Islet of Langerhans (tissue), 1 donor: ENCODE results near the gene ISM2.

Experiments used
- FAIRE-seq: peaks from one replicate; lab custom pipeline; 2011; peaks lifted over from hg19 to GRCh38; lab: Jason Lieb, UNC

The ISM2 gene

GRCh38 chr14:77507762-77508161, 9.1 kb upstream of the ISM2 start:
- no peak for FAIRE-seq

- FAIRE-seq: no peak
Observed at GRCh38 chr14:77505031-77505430, 6.4 kb upstream of the ISM2 start.

DNA sequence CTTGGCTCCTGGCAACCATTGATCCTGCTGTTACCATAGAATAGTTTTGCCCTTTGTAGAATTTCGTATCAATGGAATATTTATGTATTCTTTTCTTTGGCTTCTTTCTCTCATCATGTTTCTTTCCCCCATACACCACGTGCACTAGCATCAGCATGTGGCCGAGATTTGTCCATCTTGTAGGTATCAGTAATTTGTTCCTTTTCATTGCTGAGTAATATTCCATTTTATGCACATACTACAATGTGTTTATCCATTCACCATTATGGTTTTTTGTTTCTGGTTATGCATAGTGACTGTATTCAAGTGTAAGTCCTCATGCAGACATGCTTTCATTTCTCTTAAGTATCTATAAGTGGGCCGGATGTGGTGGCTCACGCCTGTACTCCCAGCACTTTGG, 4.5 kb upstream of the ISM2 start:
- FAIRE-seq: no peak

- FAIRE-seq: no peak
Observed at GRCh38 chr14:77502109-77502782, 3.6 kb upstream of the ISM2 start.

DNA sequence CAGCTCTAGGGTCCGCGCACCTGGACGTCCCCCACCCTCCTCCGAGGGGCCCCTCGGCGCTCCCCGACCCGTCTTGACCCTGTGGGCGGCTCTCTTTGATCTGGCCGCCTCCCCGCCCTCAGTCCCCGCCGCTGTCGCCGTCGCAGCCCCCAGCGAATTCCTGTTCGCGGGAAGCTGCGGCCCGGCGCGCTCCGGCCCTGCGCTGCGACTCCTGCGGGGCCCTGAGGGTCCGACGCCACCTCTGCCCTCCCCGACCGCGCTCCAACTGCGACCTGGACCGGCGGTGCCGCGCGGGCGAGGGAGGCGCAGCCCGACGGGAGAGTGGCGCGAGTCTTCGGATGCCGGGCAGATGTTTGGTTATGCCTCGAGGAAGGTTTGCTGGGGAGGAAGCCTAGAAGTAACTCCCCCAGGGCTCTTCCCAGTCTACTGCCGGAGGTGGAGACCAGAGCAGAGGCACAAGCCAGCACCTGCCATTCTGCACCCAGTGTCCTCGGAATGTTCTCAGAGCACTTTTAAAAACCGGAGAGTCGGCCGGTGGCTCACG, 440 bp upstream of the ISM2 start:
- no peak for FAIRE-seq

GRCh38 chr14:77495334-77495733, 3.3 kb downstream of the ISM2 start:
- FAIRE-seq: no peak

- no peak for FAIRE-seq
Observed at GRCh38 chr14:77491056-77491455, 7.6 kb downstream of the ISM2 start.

- FAIRE-seq: no peak
Observed at GRCh38 chr14:77490347-77490986, 8.1 kb downstream of the ISM2 start.

- FAIRE-seq: no peak
Observed at GRCh38 chr14:77489041-77489440, 9.6 kb downstream of the ISM2 start.

DNA sequence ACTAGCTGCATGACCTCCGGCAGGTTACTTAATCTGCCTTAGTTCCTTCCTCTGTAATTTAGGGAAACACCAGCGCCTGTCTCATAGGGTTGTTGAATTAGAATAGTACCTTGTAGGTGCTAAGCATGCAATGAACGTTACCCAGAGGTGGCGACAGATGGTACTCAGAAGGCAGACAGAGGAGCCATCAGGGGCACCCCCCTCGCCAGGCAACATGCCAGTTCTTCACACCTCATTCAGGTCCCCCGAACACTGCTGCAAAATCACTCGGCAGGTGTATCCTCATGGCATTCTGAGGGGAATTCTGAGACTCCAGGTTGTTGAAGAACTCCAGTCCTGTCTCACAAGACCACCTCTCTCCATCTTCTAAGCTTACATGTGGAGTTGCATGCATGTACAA, 10.1 kb downstream of the ISM2 start:
- FAIRE-seq: no peak

GRCh38 chr14:77485901-77486678, 12.5 kb downstream of the ISM2 start:
- no peak for FAIRE-seq

GRCh38 chr14:77485256-77485655, 13.4 kb downstream of the ISM2 start:
- no peak for FAIRE-seq

GRCh38 chr14:77482422-77482821, 16.2 kb downstream of the ISM2 start:
- FAIRE-seq: no peak

- no peak for FAIRE-seq
Observed at GRCh38 chr14:77478796-77479195, 19.8 kb downstream of the ISM2 start.

DNA sequence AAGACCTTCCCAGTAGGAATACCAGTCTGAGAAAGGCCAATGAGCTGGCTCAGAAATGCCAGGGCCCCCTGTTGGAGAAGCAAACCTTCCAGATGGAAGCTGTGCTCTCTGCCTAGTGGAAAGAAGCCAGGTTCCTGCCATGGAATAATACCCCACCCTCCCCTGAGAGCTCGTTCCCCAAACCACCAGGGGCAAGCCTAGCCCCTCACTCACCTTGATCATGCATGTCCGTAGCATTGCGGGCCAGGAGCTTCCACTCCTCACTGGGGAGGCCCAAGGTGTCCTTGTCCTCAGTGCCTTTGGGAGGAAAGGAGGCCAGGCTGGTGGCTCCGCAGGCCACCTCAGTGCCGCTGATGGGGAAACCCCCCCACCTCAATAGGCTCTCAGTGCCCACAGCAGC, 20.6 kb downstream of the ISM2 start:
- no peak for FAIRE-seq

DNA sequence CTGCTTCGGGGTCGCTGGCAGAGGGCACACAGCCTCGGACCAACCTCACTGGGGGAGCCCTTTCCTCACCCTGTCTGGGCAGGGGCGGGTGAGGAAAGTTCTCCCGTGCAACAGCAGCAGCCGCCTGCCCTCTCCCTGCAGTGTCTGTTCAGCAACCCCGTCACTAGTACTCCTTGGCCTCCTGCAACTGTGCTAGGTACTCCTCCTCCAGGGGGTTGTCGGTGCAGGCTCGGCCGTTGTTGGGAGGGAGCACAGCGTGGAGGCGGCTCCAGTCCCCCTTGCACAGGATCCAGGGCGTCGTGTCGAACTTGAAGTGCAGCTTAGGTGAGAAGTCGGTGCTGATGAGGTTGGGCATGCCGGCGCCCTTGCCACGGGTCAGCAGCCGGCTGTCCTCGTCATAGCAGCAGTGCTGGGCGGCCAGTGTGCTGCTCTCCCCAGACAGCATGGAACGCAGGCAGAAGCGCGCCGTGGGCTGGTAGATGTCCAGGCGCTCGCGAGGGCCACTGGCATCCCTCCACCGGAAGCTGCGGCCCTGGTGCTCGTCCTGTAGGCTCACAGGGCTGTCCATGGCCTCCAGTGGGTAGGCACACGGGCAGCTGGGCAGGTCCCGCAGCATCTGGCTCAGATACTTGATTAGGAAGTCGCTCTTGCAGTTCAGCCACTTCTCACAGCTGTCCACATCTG, 23.0 kb downstream of the ISM2 start:
- no peak for FAIRE-seq

- no peak for FAIRE-seq
Observed at GRCh38 chr14:77474479-77475177, 24.0 kb downstream of the ISM2 start.

GRCh38 chr14:77473921-77474320, 24.7 kb downstream of the ISM2 start:
- FAIRE-seq: no peak

DNA sequence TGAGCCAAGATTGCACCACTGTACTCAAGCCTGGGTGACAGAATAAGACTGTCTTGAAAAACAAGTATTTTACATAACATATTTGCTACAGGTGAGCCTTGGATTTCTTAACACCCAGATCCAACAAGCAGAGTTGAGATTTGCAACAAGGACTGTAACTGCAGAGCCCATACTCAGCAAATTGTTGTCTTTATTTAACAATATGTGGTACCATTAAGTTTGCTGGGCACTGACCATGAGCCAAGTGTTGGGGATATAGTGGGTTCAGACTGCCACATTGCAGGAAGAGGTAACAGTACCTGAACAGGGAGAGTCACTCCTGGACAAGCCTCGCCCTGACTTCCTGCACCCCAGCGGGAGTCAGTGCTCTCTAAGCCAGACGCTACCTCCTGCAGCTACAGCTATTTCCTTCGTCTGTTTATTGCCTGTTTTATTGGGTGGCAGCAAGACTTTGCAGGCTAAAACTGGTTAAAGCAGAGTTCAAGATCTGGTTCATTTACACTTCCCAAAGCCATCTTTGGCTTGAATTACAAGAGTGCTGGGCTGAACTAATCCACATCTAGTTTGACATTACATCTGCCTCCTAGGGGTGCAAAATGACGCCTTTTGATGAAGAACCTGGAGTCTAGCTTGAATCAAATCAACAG, 28.3 kb downstream of the ISM2 start:
- no peak for FAIRE-seq

GRCh38 chr14:77469539-77469938, 29.1 kb downstream of the ISM2 start:
- no peak for FAIRE-seq

DNA sequence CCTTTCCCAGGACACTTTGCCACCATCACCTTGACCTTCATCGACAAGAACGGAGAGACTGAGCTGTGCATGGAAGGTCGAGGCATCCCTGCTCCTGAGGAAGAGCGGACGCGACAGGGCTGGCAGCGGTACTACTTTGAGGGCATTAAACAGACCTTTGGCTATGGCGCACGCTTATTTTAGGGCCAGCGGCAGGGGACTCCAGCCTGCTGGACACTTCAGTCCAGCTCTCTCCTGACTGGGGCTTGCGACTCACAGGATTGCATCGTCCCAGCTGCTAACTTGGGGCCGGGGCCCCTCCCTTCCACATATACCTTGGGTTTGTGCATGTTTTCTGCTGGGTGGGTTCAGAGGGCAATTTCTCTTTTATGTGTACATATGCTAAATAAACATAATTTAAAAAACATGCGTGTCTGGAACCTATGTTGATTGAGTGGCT, 29.5 kb downstream of the ISM2 start:
- no peak for FAIRE-seq
